Measurements from ENCODE around the gene CLCN6.

GRCh38 chr1:11792106-11792505, 13.9 kb upstream of the CLCN6 start:
- no peak for TF ChIP-seq CTCF (IDR thresholded peaks at IDR 0.05)
- no peak for TF ChIP-seq POLR2A (IDR thresholded peaks at IDR 0.05)
